Stimulated activated CD8-positive, alpha-beta memory T cell treated with anti-CD3 and anti-CD28 coated beads, Interleukin-4, amount 100 ng/mL, for 1 hour (primary cell): ENCODE results near the gene PAPPA.

ENCODE experiments used
- DNase-seq, 2 donors: peaks; one replicate each; pipeline ENCODE4 v3.0.0-alpha.2; 2020; ENCODE audit warnings: low read depth in 2 of 2, low spot score in 1 of 2

PAPPA gene

GRCh38 chr9:116451500-116452115, 298.0 kb downstream of the PAPPA start:
- DNase-seq, result no peak
